Stimulated activated naive CD8-positive, alpha-beta T cell treated with anti-CD3 and anti-CD28 coated beads, Interleukin-15, Interleukin-2, amounts not matched to agents 100 ng/mL and 50 ng/mL, for 24 hours (primary cell): ENCODE data around the gene FAM13A.
A peak's percentile ranks its signal among the peaks of the same experiment; 100 is the strongest.

ENCODE experiments used
- H3K27ac Mint-ChIP-seq: one replicate; pipeline ENCODE4 v1.8.0; 2021; ENCODE audit warnings: mild to moderate bottlenecking, mixed read lengths
- H3K27me3 Mint-ChIP-seq: one replicate; pipeline ENCODE4 v1.8.0; 2021; ENCODE audit warnings: mixed read lengths
- H3K36me3 Mint-ChIP-seq: one replicate; pipeline ENCODE4 v1.8.0; 2021; ENCODE audit warnings: low read depth, mixed read lengths
- H3K4me1 Mint-ChIP-seq: one replicate; pipeline ENCODE4 v1.8.0; 2021; ENCODE audit warnings: low read depth, mixed read lengths
- H3K4me3 Mint-ChIP-seq: one replicate; pipeline ENCODE4 v1.8.0; 2021; ENCODE audit warnings: mild to moderate bottlenecking, mixed read lengths
- H3K9me3 Mint-ChIP-seq: one replicate; pipeline ENCODE4 v1.8.0; 2021; ENCODE audit warnings: mixed read lengths

FAM13A gene

GRCh38 chr4:88788895-88789294, 268.1 kb downstream of the FAM13A start:
- H3K9me3 Mint-ChIP-seq, result no peaks in the 10 kb centered on the region
- no peaks in the 10 kb centered on the region for H3K36me3 Mint-ChIP-seq
- H3K27me3 Mint-ChIP-seq, result no peaks in the 10 kb centered on the region
- no peak overlapping the region for H3K27ac Mint-ChIP-seq
- H3K4me3 Mint-ChIP-seq, result no peak overlapping the region
- H3K4me1 Mint-ChIP-seq, result peaks cover 10% of the 10 kb centered on the region

- Mint-ChIP-seq H3K27me3 (no peaks in the 10 kb centered on the region), H3K9me3 (no peaks in the 10 kb centered on the region), H3K36me3 (no peaks in the 10 kb centered on the region), H3K4me1 (peaks cover 10% of the 10 kb centered on the region), H3K27ac (no peak overlapping the region), H3K4me3 (no peak overlapping the region)
These were observed 268.6 kb downstream of the FAM13A start for GRCh38 chr4:88788424-88788823.

GRCh38 chr4:88786011-88786410, 271.0 kb downstream of the FAM13A start:
- no peak overlapping the region for H3K27ac Mint-ChIP-seq
- H3K4me1 Mint-ChIP-seq, result no peaks in the 10 kb centered on the region
- H3K9me3 Mint-ChIP-seq, result no peaks in the 10 kb centered on the region
- H3K4me3 Mint-ChIP-seq, result no peak overlapping the region
- H3K27me3 Mint-ChIP-seq, result no peaks in the 10 kb centered on the region
- H3K36me3 Mint-ChIP-seq, result no peaks in the 10 kb centered on the region

GRCh38 chr4:88780389-88780788, 276.6 kb downstream of the FAM13A start:
- H3K27me3 Mint-ChIP-seq, result no peaks in the 10 kb centered on the region
- no peaks in the 10 kb centered on the region for H3K4me1 Mint-ChIP-seq
- H3K27ac Mint-ChIP-seq, result no peak overlapping the region
- no peaks in the 10 kb centered on the region for H3K9me3 Mint-ChIP-seq
- H3K4me3 Mint-ChIP-seq, result no peak overlapping the region
- H3K36me3 Mint-ChIP-seq, result no peaks in the 10 kb centered on the region

- H3K27ac Mint-ChIP-seq, result no peak overlapping the region
- H3K4me3 Mint-ChIP-seq, result no peak overlapping the region
- H3K36me3 Mint-ChIP-seq, result no peaks in the 10 kb centered on the region
- no peaks in the 10 kb centered on the region for H3K9me3 Mint-ChIP-seq
- no peaks in the 10 kb centered on the region for H3K4me1 Mint-ChIP-seq
- H3K27me3 Mint-ChIP-seq, result no peaks in the 10 kb centered on the region
These were observed 277.6 kb downstream of the FAM13A start for GRCh38 chr4:88779431-88779830.

- H3K27ac Mint-ChIP-seq, result no peak overlapping the region
- H3K4me3 Mint-ChIP-seq, result no peak overlapping the region
- H3K4me1 Mint-ChIP-seq, result no peaks in the 10 kb centered on the region
- no peaks in the 10 kb centered on the region for H3K27me3 Mint-ChIP-seq
- H3K36me3 Mint-ChIP-seq, result no peaks in the 10 kb centered on the region
- no peaks in the 10 kb centered on the region for H3K9me3 Mint-ChIP-seq
These were observed 281.5 kb downstream of the FAM13A start for GRCh38 chr4:88775529-88775928.

GRCh38 chr4:88775026-88775425, 282.0 kb downstream of the FAM13A start:
- Mint-ChIP-seq H3K27me3 (no peaks in the 10 kb centered on the region), H3K9me3 (no peaks in the 10 kb centered on the region), H3K27ac (no peak overlapping the region), H3K36me3 (no peaks in the 10 kb centered on the region), H3K4me3 (no peak overlapping the region), H3K4me1 (no peaks in the 10 kb centered on the region)

GRCh38 chr4:88771883-88772450, 285.0 kb downstream of the FAM13A start:
- Mint-ChIP-seq H3K36me3 (no peaks in the 10 kb centered on the region), H3K27me3 (no peaks in the 10 kb centered on the region)

GRCh38 chr4:88765729-88766128, 291.3 kb downstream of the FAM13A start:
- no peaks in the 10 kb centered on the region for H3K9me3 Mint-ChIP-seq
- H3K4me1 Mint-ChIP-seq, result no peaks in the 10 kb centered on the region
- no peak overlapping the region for H3K27ac Mint-ChIP-seq
- H3K36me3 Mint-ChIP-seq, result no peaks in the 10 kb centered on the region
- no peaks in the 10 kb centered on the region for H3K27me3 Mint-ChIP-seq
- H3K4me3 Mint-ChIP-seq, result no peak overlapping the region

More at GRCh38 chr4:88771883-88772450, 285.0 kb downstream of the FAM13A start:
- H3K4me3 Mint-ChIP-seq, result no peak overlapping the region
- no peaks in the 10 kb centered on the region for H3K9me3 Mint-ChIP-seq
- no peak overlapping the region for H3K27ac Mint-ChIP-seq
- no peaks in the 10 kb centered on the region for H3K4me1 Mint-ChIP-seq

GRCh38 chr4:88763075-88763474, 293.9 kb downstream of the FAM13A start:
- Mint-ChIP-seq H3K9me3 (no peaks in the 10 kb centered on the region), H3K4me1 (no peaks in the 10 kb centered on the region), H3K27me3 (no peaks in the 10 kb centered on the region)

GRCh38 chr4:88761861-88762523, 295.0 kb downstream of the FAM13A start:
- Mint-ChIP-seq H3K27me3 (no peaks in the 10 kb centered on the region), H3K9me3 (no peaks in the 10 kb centered on the region), H3K4me3 (no peak overlapping the region), H3K36me3 (no peaks in the 10 kb centered on the region), H3K27ac (peak overlapping the region; percentile 38), H3K4me1 (no peaks in the 10 kb centered on the region)

More at GRCh38 chr4:88763075-88763474, 293.9 kb downstream of the FAM13A start:
- H3K27ac Mint-ChIP-seq, result no peak overlapping the region
- no peaks in the 10 kb centered on the region for H3K36me3 Mint-ChIP-seq
- H3K4me3 Mint-ChIP-seq, result no peak overlapping the region

GRCh38 chr4:88761342-88761741, 295.6 kb downstream of the FAM13A start:
- H3K9me3 Mint-ChIP-seq, result no peaks in the 10 kb centered on the region
- no peaks in the 10 kb centered on the region for H3K4me1 Mint-ChIP-seq
- no peaks in the 10 kb centered on the region for H3K27me3 Mint-ChIP-seq
- no peak overlapping the region for H3K27ac Mint-ChIP-seq
- no peaks in the 10 kb centered on the region for H3K36me3 Mint-ChIP-seq
- no peak overlapping the region for H3K4me3 Mint-ChIP-seq

GRCh38 chr4:88759895-88760290, 297.1 kb downstream of the FAM13A start:
- Mint-ChIP-seq H3K36me3 (no peaks in the 10 kb centered on the region), H3K27me3 (no peaks in the 10 kb centered on the region), H3K4me3 (no peak overlapping the region), H3K4me1 (no peaks in the 10 kb centered on the region), H3K27ac (no peak overlapping the region), H3K9me3 (no peaks in the 10 kb centered on the region)

GRCh38 chr4:88759039-88759894, 297.7 kb downstream of the FAM13A start:
- H3K36me3 Mint-ChIP-seq, result no peaks in the 10 kb centered on the region
- no peak overlapping the region for H3K4me3 Mint-ChIP-seq
- no peaks in the 10 kb centered on the region for H3K9me3 Mint-ChIP-seq
- H3K27ac Mint-ChIP-seq, result no peak overlapping the region
- H3K4me1 Mint-ChIP-seq, result no peaks in the 10 kb centered on the region
- no peaks in the 10 kb centered on the region for H3K27me3 Mint-ChIP-seq

- H3K36me3 Mint-ChIP-seq, result no peaks in the 10 kb centered on the region
- no peaks in the 10 kb centered on the region for H3K9me3 Mint-ChIP-seq
- no peaks in the 10 kb centered on the region for H3K27me3 Mint-ChIP-seq
- no peak overlapping the region for H3K27ac Mint-ChIP-seq
- H3K4me1 Mint-ChIP-seq, result no peaks in the 10 kb centered on the region
- no peak overlapping the region for H3K4me3 Mint-ChIP-seq
These were observed 298.7 kb downstream of the FAM13A start for GRCh38 chr4:88758264-88758663.
